Cardiac septum (tissue), 1 donor: ENCODE measurements around the gene RGPD8. TPM values are rescaled to one million over a fixed set of nuclear protein-coding genes. Genes with fewer than 3 reads are reported as not detected.
A peak's percentile ranks its signal among the peaks of the same experiment; 100 is the strongest.
"Not testable (repeated sequence)": the region's sequence is repeated elsewhere in the genome, so short reads cannot be mapped to it uniquely, and the experiment has no call there.

Experiments
- DNase-seq: peaks from one replicate; pipeline ENCODE4 v3.0.0-alpha.2; 2020; ENCODE audit warnings: low spot score
- intact Hi-C: fragments of 100-400 bp; cut with DNase I; formaldehyde crosslinking; loops from one replicate; pipeline ENCODE4 v1.14.0; 2022
- long read RNA-seq: library from polyadenylated mRNA; unstranded; transcript quantifications from one replicate; pipeline ENCODE4 v2.0.0, GENCODE V29; 2021
- total RNA-seq: library from RNA; stranded (reverse); fragmentation: NEBNext Ultra II Directional; extraction: Animal tissue kit (Norgen Biotek cat#: 25700); gene quantifications from one replicate; pipeline ENCODE4 v1.2.1, GENCODE V29; 2021
- donor health status: DM: no; HTN: no; CAD: no.

Gene RGPD8
- 10.6 TPM for total RNA-seq
- long read RNA-seq, full-length matches to known transcripts = 2 of 5 reads
- long read RNA-seq, partial matches to known transcripts = 1 of 5 reads
- long read RNA-seq, other reads (novel, unspliced or antisense) = 2 of 5 reads

DNA sequence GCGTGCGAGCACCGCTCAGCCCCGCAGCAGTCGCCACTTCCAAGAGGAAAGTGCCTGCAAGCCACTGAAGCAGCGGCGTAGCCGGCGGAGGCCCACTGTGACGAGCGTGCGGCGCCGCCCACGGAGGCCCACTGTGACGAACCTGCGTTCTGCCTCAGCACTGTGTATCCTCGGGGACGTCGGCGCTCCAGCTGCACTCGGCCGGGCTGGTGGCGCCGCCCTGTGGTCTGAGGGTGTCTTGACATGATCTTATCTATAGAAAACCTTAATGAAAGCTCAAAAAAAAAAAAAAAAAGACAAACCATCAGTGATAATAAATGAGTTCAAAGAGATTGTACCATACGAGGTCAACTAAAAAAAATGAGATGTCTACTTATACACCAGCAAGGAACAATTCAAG, at the start of gene RGPD8:
RGPD8 (minus strand) TSS at position 166 of the 400 bp plus-strand sequence. CDS start 192 bp downstream, outside the sequence.
- peak; percentile 95 for DNase-seq
- intact Hi-C loops = loop anchor here (5.0 to 10.0 kb wide), 3 partner anchors 311 to 539 kb away; partner anchors contain the start of genes MERTK and TMEM87B

DNA sequence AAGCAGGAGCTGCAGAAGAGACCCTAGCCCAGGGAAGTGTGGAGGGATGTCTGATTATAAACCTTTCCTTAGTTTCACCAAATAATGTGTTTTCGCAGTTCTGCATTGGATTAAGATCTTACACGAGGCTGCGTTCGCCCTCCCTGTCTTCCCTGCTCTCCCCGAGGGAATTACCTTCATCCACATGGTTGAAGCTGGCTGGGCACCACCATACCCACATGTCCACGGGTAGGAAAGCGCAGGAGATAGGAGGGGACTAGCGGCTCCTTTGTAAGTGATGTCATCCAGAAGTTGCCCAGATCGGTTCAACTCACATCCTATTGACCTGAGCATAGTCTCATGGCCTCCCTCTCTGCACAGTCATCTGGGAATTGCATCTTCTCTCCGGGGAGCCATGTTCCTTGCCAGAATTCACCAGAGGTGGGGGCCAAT, 49.6 kb upstream of the RGPD8 start:
- intact Hi-C loops = loop anchor here (5.0 kb wide), 1 partner anchor 59 kb away; the partner anchor contains the start of gene POLR1B
- no peak for DNase-seq

GRCh38 chr2:112482309-112483041, 49.0 kb upstream of the RGPD8 start:
- intact Hi-C loops = loop anchor here (5.0 kb wide), 1 partner anchor 60 kb away; the partner anchor contains the start of gene POLR1B
- no peak for DNase-seq

DNA sequence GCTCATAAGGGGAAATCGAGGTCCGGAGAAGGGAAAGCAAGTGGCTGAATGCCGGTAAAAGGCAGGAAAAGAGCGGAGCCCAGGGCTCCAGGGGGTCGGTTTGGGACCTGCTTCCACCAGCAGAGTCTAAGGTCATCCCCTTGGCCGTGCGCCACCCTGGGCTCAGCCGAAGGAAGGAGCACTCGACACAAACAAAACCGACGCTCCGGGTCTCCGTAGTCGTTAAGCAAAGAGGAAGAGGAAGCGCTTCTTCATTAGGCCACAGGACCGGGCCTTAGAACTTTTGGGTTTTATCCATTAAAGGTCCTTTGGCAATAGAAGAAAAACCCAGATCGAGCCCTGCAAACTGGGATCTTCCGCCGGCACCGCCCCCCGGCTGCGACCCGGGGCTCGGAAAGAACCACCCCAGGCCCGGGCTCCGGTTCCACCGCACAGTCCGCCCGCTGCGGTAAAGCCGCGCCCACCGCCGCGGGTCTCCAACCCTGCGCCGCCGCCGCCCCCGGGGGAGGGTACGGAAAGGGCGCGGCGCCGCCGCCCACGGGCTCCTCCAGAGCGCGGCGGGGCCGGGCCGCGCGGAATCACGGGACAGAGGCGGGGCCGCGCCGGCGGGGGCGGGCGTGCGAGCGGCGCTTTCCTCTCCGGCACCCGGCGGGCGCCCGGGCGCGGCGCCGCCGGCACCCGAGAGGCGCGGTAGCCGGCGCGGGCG, 48.2 kb upstream of the RGPD8 start, which contains the start of gene TTL:
TTL (plus strand) TSS at position 629 of the 706 bp plus-strand sequence. CDS start 189 bp downstream, outside the sequence.
- intact Hi-C loops = loop anchor here (1.0 to 5.0 kb wide), 2 partner anchors 61 to 103 kb away; partner anchors contain the start of genes CHCHD5 and POLR1B

GRCh38 chr2:112481050-112481527, 47.6 kb upstream of the RGPD8 start:
- intact Hi-C loops = loop anchor here (1.0 to 5.0 kb wide), 2 partner anchors 61 to 103 kb away; partner anchors contain the start of genes CHCHD5 and POLR1B
- peak; percentile 93 for DNase-seq

More for the DNA sequence above, 48.2 kb upstream of the RGPD8 start, which contains the start of gene TTL:
- DNase-seq = peak; percentile 91

DNA sequence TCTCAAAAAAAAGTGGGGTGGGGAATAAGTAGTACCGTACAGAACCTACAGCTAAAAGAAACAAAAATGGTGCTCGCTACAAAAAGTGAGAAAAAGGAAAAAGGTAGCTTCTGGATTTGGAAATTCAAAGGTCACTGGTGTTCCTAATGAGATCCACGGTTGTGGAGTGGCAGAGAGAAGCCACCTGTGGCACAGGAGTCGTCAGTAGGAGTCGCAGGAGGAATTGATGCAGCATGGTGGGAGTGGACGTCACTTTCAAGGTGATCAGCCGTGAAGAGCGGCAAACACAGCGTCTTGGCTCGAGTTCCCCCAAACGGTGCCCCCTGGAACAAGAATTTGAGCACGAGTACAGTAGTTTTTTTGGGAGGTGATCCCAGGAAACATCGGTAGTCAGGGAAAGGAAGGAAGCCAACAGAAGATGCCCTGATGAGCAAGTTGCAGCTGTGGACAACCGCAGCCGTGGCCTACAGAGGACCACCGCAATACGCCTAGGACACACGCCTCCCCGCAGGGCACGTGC, 47.1 kb upstream of the RGPD8 start:
- intact Hi-C loops = loop anchor here (1.0 to 5.0 kb wide), 2 partner anchors 62 to 104 kb away; partner anchors contain the start of genes CHCHD5 and POLR1B
- no peak for DNase-seq

- intact Hi-C loops = no loop called here
- DNase-seq = no peak
These were observed 43.0 kb upstream of the RGPD8 start for GRCh38 chr2:112476434-112476833.

GRCh38 chr2:112474844-112475486, 41.5 kb upstream of the RGPD8 start:
- intact Hi-C loops = no loop called here
- no peak for DNase-seq

- DNase-seq = no peak
These were observed 39.3 kb upstream of the RGPD8 start for GRCh38 chr2:112472547-112473263.

GRCh38 chr2:112465382-112465781, 31.9 kb upstream of the RGPD8 start:
- DNase-seq = no peak
- intact Hi-C loops = no loop called here

More at GRCh38 chr2:112472547-112473263, 39.3 kb upstream of the RGPD8 start:
- intact Hi-C loops = no loop called here

- DNase-seq = no peak
- intact Hi-C loops = no loop called here
These were observed 29.8 kb upstream of the RGPD8 start for GRCh38 chr2:112463256-112463655.

DNA sequence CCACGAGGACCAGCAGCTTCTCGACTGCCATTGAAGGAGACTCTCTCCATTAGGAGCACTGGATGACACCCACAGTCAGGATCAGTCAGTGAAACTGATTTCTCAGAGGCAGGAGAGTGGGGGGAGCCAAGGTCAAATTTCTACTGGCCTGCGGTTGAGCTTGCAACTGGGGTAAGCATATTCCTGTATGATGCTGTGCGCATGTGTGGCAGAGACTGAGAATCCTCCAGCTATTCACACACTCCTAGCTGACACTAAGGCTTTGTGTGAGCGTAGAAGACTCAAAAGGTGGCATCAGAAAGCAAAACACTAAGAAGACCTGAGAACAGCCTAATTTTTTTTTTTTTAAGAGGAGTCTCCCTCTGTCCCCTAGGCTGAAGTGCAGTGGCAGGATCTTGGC, 28.7 kb upstream of the RGPD8 start:
- no peak for DNase-seq
- intact Hi-C loops = no loop called here

- no peak for DNase-seq
- intact Hi-C loops = no loop called here
These were observed 25.9 kb upstream of the RGPD8 start for GRCh38 chr2:112459372-112459771.

DNA sequence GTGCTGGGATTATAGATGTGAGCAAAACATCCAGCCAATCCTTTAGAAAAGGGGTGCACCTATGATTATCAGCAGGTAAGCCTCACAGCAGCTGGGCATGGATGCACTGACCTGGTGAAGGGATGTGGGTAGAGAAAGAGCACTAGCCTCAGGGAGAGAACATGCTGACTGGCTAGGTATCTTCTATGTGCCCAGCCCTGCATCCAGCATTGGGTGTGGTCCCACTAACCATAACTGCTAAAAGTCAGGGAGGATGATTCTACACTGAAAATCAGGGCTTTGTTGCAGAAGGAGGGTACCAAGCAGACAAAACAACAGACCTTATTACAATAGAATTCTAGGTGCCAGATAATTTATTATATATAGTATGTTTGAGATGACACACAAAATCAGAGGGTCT, 21.1 kb upstream of the RGPD8 start:
- DNase-seq = no peak
- intact Hi-C loops = no loop called here

DNA sequence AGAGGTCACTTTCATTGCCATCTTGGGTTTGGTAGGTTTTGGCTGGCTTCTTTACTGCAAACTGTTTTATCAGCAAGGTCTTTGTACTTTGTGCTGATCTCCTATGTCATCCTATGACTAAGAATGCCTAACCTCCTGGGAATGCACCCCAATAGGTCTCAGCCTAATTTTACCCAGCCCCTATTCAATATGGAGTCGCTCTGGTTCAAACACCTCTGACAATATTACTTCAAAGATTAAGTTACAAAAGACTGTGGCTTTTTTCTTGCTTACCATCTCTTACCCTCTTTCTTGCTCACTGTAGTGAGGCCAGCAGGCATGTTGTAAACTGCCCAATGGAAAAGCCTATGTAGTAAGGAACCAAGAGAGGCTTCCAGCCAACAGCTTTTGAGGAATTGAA, 17.9 kb upstream of the RGPD8 start:
- intact Hi-C loops = no loop called here
- DNase-seq = no peak

- intact Hi-C loops = no loop called here
- no peak for DNase-seq
These were observed 16.4 kb upstream of the RGPD8 start for GRCh38 chr2:112449854-112450253.

GRCh38 chr2:112444256-112444655, 10.8 kb upstream of the RGPD8 start:
- DNase-seq = not testable (repeated sequence)

GRCh38 chr2:112438603-112439261, 5.3 kb upstream of the RGPD8 start:
- intact Hi-C loops = loop anchor here (10.0 kb wide), 2 partner anchors 384 to 544 kb away; partner anchors contain the start of genes MERTK and TMEM87B

More at GRCh38 chr2:112444256-112444655, 10.8 kb upstream of the RGPD8 start:
- intact Hi-C loops = not testable (repeated sequence)

More at GRCh38 chr2:112438603-112439261, 5.3 kb upstream of the RGPD8 start:
- DNase-seq = not testable (repeated sequence)
